ENCODE measurements around the gene EXOC4. TPM values are rescaled to one million over a fixed set of nuclear protein-coding genes. Genes with fewer than 3 reads are reported as not detected.

The EXOC4 gene
- total RNA-seq, 2 experiments from 2014 or later: 58.0 to 59.9 TPM

DNA sequence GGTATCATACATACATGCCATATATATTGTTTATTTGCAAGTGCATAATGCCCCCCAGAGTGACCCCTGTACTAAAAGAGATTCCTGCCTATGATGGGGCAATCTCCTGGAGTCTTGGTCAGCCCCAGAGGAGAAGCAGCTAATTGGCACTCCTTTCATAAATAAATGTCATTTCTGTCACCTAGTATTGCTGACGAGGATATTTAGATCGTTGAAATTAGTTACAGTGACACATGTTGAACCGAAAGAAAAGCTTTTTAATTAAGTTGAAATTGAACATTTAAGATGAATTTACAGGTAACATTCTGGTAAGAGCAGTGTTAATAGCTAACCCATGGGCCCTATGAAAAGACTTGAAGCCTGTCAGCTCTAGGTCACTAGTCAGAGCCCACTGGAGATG is 663.7 kb downstream of the EXOC4 start:
- peaks cover 22% of the 10 kb centered on the region for H3K9me3 Mint-ChIP-seq
- H3K36me3 Mint-ChIP-seq (ENCODE audit: low read depth): peaks cover 45% of the 10 kb centered on the region
- peaks cover 18% of the 10 kb centered on the region for H3K36me3 ChIP-seq (ENCODE audit: insufficient read depth, low read length)
- no peak overlapping the region for H3K4me3 ChIP-seq (ENCODE audit: low read length)
- no peaks in the 10 kb centered on the region for H3K4me1 ChIP-seq (ENCODE audit: insufficient read depth, low read length)
- H3K27me3 ChIP-seq (ENCODE audit: control insufficient read depth in 1 of 2, insufficient read depth in 2 of 2, low read length in 2 of 2): no peaks in the 10 kb centered on the region
- intact Hi-C loops (cut with DNase I, micrococcal nuclease): no loop called here
- H3K9me3 ChIP-seq (ENCODE audit: control insufficient read depth in 1 of 2, insufficient read depth in 1 of 2, low read length in 2 of 2): peaks cover 4 to 14% of the 10 kb centered on the region in 2 experiments
- H3K27ac Mint-ChIP-seq: no peak overlapping the region
- TF ChIP-seq CTCF (IDR thresholded peaks at IDR 0.05): no peak
- DNase-seq (no peak), ATAC-seq (ENCODE audit: poor library complexity) (no peak)
- CTCF ChIA-PET: no interaction called here
- no peak overlapping the region for H3K27ac ChIP-seq (ENCODE audit: low read depth in 1 of 2, low read length in 2 of 2)
- H3K4me1 Mint-ChIP-seq (ENCODE audit: low read depth): no peaks in the 10 kb centered on the region
- H3K4me3 Mint-ChIP-seq: no peak overlapping the region
- POLR2A ChIA-PET: no interaction called here
- no peaks in the 10 kb centered on the region for H3K27me3 Mint-ChIP-seq

DNA sequence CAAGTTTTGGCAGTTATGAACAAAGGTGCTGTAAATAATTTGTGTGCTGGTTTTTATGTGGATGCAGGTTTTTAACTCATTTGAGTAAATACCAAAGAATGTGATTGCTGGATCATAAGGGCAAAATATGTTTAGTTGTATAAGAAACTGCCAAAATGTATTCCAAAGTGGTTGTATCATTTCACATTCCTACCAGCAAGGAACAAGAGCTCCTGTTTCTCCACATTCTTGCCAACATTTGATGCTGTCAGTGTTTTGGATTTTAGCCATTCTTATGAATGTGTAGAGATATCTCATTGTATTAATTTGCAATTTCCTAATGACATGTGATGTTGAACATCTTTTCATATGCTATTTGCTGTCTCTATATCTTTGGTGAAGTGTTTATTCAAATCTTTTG is 666.9 kb downstream of the EXOC4 start:
- Mint-ChIP-seq H3K4me3 (no peak overlapping the region), H3K27ac (no peak overlapping the region), H3K9me3 (peaks cover 28% of the 10 kb centered on the region), H3K36me3 (ENCODE audit: low read depth) (peaks cover 62% of the 10 kb centered on the region), H3K4me1 (ENCODE audit: low read depth) (no peaks in the 10 kb centered on the region), H3K27me3 (no peaks in the 10 kb centered on the region)
- H3K27me3 ChIP-seq (ENCODE audit: control insufficient read depth in 1 of 2, insufficient read depth in 2 of 2, low read length in 2 of 2): no peaks in the 10 kb centered on the region
- POLR2A ChIA-PET: no interaction called here
- intact Hi-C loops (cut with DNase I, micrococcal nuclease): no loop called here
- H3K9me3 ChIP-seq (ENCODE audit: control insufficient read depth in 1 of 2, insufficient read depth in 1 of 2, low read length in 2 of 2): peaks cover 10 to 17% of the 10 kb centered on the region in 2 experiments
- peaks cover 18% of the 10 kb centered on the region for H3K36me3 ChIP-seq (ENCODE audit: insufficient read depth, low read length)
- no peak for TF ChIP-seq CTCF (IDR thresholded peaks at IDR 0.05)
- DNase-seq (no peak), ATAC-seq (ENCODE audit: poor library complexity) (no peak)
- no peak overlapping the region for H3K4me3 ChIP-seq (ENCODE audit: low read length)
- no peak overlapping the region for H3K27ac ChIP-seq (ENCODE audit: low read depth in 1 of 2, low read length in 2 of 2)
- CTCF ChIA-PET: no interaction called here
- no peaks in the 10 kb centered on the region for H3K4me1 ChIP-seq (ENCODE audit: insufficient read depth, low read length)

GRCh38 chr7:133921635-133922182 is 668.8 kb downstream of the EXOC4 start:
- intact Hi-C loops (cut with DNase I, micrococcal nuclease): no loop called here
- TF ChIP-seq CTCF (IDR thresholded peaks at IDR 0.05): no peak
- peaks cover 62% of the 10 kb centered on the region for H3K36me3 Mint-ChIP-seq (ENCODE audit: low read depth)
- Histone ChIP-seq H3K36me3 (ENCODE audit: insufficient read depth, low read length) (peaks cover 13% of the 10 kb centered on the region), H3K27me3 (ENCODE audit: control insufficient read depth in 1 of 2, insufficient read depth in 2 of 2, low read length in 2 of 2) (no peaks in the 10 kb centered on the region), H3K27ac (ENCODE audit: low read depth in 1 of 2, low read length in 2 of 2) (no peak overlapping the region), H3K9me3 (ENCODE audit: control insufficient read depth in 1 of 2, insufficient read depth in 1 of 2, low read length in 2 of 2) (peaks cover 6 to 17% of the 10 kb centered on the region in 2 experiments), H3K4me3 (ENCODE audit: low read length) (no peak overlapping the region), H3K4me1 (ENCODE audit: insufficient read depth, low read length) (no peaks in the 10 kb centered on the region)
- POLR2A ChIA-PET: no interaction called here
- CTCF ChIA-PET: no interaction called here
- H3K27me3 Mint-ChIP-seq: no peaks in the 10 kb centered on the region
- peaks cover 28% of the 10 kb centered on the region for H3K9me3 Mint-ChIP-seq
- H3K4me3 Mint-ChIP-seq: no peak overlapping the region
- H3K4me1 Mint-ChIP-seq (ENCODE audit: low read depth): no peaks in the 10 kb centered on the region
- H3K27ac Mint-ChIP-seq: no peak overlapping the region
- no peak for ATAC-seq (ENCODE audit: poor library complexity)
- no peak for DNase-seq
